Activated naive CD8-positive, alpha-beta T cell treated with anti-CD3 and anti-CD28 coated beads, Interleukin-2, amount 50 U/mL, for 24 hours (primary cell): Measurements from ENCODE around the gene NFE2L2.
"Not testable (repeated sequence)": the region's sequence is repeated elsewhere in the genome, so short reads cannot be mapped to it uniquely, and the experiment has no call there.

Experiments used
- ATAC-seq: fragments of 150-1000 bp; cut with Tn5 transposase; one replicate; pipeline ENCODE4 v1.10.0; 2021
- DNase-seq: peaks from one replicate; pipeline ENCODE4 v3.0.0; 2021
- H3K27ac Mint-ChIP-seq: one replicate; pipeline ENCODE4 v1.8.0; 2021; ENCODE audit warnings: mild to moderate bottlenecking, mixed read lengths
- H3K27me3 Mint-ChIP-seq: one replicate; pipeline ENCODE4 v1.8.0; 2021; ENCODE audit warnings: mixed read lengths
- H3K36me3 Mint-ChIP-seq: one replicate; pipeline ENCODE4 v1.8.0; 2021; ENCODE audit warnings: low read depth, mixed read lengths
- H3K4me1 Mint-ChIP-seq: one replicate; pipeline ENCODE4 v1.8.0; 2021; ENCODE audit warnings: mixed read lengths
- H3K4me3 Mint-ChIP-seq: one replicate; pipeline ENCODE4 v1.8.0; 2021; ENCODE audit warnings: mild to moderate bottlenecking, moderate library complexity, mixed read lengths
- H3K9me3 Mint-ChIP-seq: one replicate; pipeline ENCODE4 v1.8.0; 2021; ENCODE audit warnings: mixed read lengths

Gene NFE2L2

DNA sequence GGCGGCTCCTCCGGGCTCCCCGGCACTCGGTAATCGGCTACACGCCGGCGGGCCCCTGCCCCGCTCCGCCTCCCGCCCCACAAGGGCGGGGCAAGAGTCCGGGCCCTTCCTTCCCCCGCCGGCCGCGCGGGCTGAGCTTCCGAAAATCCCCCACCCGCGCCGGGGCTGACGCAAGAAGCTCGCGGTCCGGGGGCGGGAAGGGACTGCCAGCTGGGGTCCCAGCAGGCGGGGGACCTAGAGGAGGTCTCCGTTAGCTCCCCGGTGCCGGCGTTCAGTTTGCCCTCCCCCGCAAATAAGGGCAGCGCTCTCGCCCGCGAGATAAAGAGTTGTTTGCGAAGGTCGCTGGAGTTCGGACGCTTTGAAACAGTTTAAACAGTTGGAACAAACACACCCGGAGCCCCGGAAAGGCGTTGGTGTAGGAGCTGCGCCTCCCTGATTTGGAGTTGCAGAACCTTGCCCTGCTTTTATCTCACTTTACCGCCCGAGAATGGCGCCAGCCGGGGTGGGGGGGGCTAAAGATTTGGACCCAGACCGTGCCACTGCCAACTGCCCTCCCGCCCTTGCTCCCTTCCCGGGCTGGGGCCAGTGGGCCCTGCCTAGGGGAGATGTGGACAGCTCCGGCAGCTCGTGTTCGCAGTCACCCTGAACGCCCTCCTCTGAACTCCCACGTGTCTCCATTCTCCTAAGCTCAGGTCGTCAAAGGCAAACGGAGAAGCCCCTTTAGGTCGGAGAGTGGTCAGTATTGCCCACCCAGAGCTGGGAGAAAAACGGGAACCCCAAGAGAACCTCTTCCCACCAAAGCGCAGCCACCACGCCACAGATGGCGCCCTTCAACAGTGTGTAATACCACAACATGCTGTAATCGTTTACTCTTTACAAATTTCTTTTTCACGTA, at the start of gene NFE2L2:
NFE2L2 (minus strand) TSS at position 35 of the 895 bp plus-strand sequence. CDS start 151 bp downstream, outside the sequence.
- Mint-ChIP-seq H3K27me3 (no peaks in the 10 kb centered on the region), H3K4me1 (peaks cover 61% of the 10 kb centered on the region), H3K9me3 (peaks cover 4% of the 10 kb centered on the region), H3K4me3 (peak within 1 kb of the TSS; percentile 92), H3K27ac (peak within 1 kb of the TSS; percentile 96), H3K36me3 (peaks cover 22% of the 10 kb centered on the region)
- peak; percentile 98 for DNase-seq
- ATAC-seq = peak; percentile 75

DNA sequence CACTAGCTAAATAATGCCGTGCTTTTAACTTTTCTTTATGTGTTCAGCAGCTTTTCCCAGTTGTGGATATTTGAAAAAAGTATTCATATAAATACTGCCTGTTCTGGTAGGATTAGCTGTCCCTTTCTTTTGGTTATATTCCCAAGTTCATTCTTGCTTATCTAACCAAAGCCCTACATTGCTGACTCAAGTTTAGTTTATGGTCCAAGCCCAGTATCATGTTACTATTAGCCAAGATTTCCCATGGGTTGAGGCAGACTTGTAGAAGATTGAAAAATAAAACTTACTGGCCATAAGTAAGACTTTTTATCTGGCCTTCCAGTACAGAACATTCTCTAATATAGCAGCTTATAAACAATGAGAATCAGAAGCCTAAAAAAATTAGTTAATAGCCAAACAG, 49.7 kb upstream of the NFE2L2 start:
- ATAC-seq (no peak), DNase-seq (no peak)
- peaks cover 15% of the 10 kb centered on the region for H3K4me1 Mint-ChIP-seq
- H3K27me3 Mint-ChIP-seq = no peaks in the 10 kb centered on the region
- H3K4me3 Mint-ChIP-seq = no peak overlapping the region
- no peaks in the 10 kb centered on the region for H3K9me3 Mint-ChIP-seq
- H3K36me3 Mint-ChIP-seq = no peaks in the 10 kb centered on the region
- H3K27ac Mint-ChIP-seq = no peak overlapping the region

DNA sequence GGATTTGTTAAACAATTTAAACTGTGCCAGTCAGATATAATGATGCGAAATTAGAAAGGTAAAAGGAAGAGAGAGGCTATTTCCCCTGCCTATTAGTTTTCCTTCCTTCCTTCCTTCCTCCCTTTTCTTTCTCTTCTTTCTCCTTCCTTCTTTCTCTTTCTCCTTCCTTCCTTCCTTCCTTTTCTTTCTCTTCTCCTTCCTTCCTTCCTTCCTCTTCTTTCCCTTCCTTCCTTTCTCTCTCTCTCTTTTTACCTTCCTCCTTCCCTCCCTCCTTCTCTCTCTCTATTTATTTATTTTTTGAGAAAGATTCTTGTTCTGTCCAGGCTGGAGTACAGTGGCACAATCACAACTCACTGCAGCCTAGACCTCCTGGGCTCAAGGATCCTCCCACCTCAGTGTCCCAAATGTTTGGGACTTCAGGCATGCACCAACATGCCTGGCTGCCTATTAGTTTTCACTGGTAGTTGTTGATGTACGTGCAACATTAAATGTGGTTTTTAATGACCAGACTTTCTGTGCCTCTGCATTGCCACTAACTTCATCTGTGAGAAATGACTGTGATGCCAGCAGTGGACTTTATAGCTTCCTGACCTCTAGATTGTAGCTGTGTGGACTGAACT, 48.7 kb upstream of the NFE2L2 start:
- DNase-seq (no peak), ATAC-seq (no peak)
- H3K27ac Mint-ChIP-seq = no peak overlapping the region
- no peaks in the 10 kb centered on the region for H3K36me3 Mint-ChIP-seq
- H3K27me3 Mint-ChIP-seq = no peaks in the 10 kb centered on the region
- no peaks in the 10 kb centered on the region for H3K9me3 Mint-ChIP-seq
- H3K4me1 Mint-ChIP-seq = peaks cover 20% of the 10 kb centered on the region
- H3K4me3 Mint-ChIP-seq = no peak overlapping the region

DNA sequence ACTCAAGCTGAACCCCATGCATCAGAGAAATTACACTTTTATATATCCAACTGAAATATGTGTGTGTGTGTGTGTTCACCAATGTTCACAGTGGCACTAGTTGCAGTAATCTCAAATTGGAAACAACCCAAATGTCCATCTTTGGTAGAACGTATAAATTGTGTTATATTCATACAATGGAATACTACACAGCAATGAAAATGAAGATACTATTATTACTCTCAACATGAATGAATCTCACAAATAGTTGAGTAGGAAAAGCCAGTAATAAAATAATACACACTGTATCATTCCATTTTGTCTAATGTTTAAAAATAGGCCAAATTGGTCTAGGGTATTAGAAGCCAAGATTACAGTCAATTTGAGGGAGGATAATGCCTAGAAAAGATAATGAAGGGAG, 48.0 kb upstream of the NFE2L2 start:
- peaks cover 22% of the 10 kb centered on the region for H3K4me1 Mint-ChIP-seq
- no peaks in the 10 kb centered on the region for H3K36me3 Mint-ChIP-seq
- no peak overlapping the region for H3K4me3 Mint-ChIP-seq
- no peak overlapping the region for H3K27ac Mint-ChIP-seq
- ATAC-seq = no peak
- no peak for DNase-seq
- H3K9me3 Mint-ChIP-seq = no peaks in the 10 kb centered on the region
- H3K27me3 Mint-ChIP-seq = no peaks in the 10 kb centered on the region

DNA sequence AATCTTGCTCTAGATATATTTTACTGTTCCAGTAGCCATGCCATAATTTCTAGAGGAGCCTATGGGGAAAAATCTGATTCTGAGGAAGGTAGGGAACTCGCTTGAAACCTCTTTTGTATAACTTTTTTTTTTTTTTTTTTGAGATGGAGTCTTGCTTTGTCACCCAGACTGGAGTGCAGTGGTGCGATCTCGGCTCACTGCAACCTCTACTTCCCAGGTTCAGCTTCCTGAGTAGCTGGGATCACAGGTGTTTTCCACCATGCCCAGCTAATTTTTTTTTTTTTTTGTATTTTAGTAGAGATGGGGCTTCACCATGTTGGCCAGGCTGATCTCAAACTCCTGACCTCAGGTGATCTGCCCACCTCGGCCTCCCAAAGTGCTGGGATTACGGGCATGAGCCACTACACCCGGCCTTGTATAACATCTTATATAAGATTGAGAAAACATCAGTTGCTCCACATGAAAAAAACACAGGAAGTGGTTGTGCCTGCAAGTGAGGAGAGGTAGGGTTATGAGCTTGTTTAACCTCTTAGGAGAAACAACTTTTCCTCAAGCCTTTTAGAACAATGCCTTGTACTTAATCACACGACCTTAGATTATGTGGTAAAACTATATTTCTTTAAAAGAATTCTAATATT, 45.3 kb upstream of the NFE2L2 start:
- H3K4me3 Mint-ChIP-seq, H3K27me3 Mint-ChIP-seq, H3K9me3 Mint-ChIP-seq, H3K36me3 Mint-ChIP-seq, H3K27ac Mint-ChIP-seq, DNase-seq: not testable (repeated sequence)
- ATAC-seq = peak; percentile 33
- H3K4me1 Mint-ChIP-seq = peaks cover 22% of the 10 kb centered on the region

DNA sequence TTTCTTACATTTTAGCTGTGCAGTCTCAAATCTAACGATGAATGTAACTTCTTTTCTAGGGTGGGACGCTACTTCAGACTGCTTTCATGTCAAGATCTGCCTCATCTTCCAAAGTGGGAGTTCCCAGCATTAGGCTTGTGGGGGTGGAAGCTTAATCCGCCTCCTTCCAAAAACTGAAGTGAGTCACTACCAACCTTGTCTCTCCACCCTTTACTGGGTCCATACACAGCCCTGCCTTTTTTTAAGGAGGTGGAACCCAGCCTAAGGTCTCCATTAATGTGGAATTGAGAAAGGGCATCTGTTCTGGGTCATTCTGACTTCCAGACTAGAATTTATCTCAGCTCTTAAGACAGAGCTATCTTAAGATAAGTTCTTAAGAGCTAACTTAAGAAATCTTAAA, 42.0 kb upstream of the NFE2L2 start:
- peaks cover 22% of the 10 kb centered on the region for H3K4me1 Mint-ChIP-seq
- H3K4me3 Mint-ChIP-seq = no peak overlapping the region
- no peak for DNase-seq
- ATAC-seq = no peak
- H3K27me3 Mint-ChIP-seq = no peaks in the 10 kb centered on the region
- H3K9me3 Mint-ChIP-seq = no peaks in the 10 kb centered on the region
- no peaks in the 10 kb centered on the region for H3K36me3 Mint-ChIP-seq
- H3K27ac Mint-ChIP-seq = no peak overlapping the region

DNA sequence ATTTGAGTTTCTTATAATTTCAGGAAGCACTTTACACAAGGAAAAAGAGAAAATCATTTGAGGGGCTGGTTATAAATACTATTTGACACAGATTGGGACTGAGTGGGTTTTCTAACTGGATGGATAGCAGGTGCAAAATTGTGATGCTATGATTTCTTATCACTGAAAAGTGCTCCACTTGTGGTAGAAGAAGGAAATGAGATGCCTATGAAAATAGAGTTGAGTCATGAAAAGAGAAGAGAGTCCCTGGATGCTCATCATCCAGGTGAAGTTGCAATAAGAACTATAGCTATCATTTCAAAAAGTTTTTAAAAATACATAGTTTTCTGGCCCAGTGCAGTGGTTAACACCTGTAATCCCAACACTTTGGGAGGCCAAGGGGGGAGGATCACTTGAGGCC, 39.4 kb upstream of the NFE2L2 start:
- H3K4me3 Mint-ChIP-seq = no peak overlapping the region
- DNase-seq = no peak
- no peak for ATAC-seq
- H3K27me3 Mint-ChIP-seq = no peaks in the 10 kb centered on the region
- no peaks in the 10 kb centered on the region for H3K36me3 Mint-ChIP-seq
- H3K4me1 Mint-ChIP-seq = peaks cover 4% of the 10 kb centered on the region
- no peak overlapping the region for H3K27ac Mint-ChIP-seq
- no peaks in the 10 kb centered on the region for H3K9me3 Mint-ChIP-seq

DNA sequence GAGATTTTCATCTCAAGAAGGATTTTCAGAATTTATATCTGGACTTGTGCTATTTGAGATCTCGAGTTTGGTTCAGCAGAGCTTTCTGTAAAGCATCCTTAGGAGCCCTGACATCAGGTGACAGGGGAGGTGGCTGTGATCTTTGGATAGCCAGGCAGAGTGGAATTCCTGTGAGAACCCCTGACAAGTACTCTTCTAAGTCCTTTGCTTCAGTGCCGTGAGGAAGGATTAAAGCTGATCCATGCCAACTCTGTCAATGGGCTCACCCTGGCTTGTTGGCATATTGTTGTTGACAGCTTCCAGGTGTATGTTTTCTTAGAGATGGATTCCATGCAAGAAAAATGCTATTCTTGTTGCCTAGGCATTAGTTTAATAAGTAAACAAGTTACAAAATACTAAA, 38.0 kb upstream of the NFE2L2 start:
- Mint-ChIP-seq H3K4me1 (no peaks in the 10 kb centered on the region), H3K27me3 (no peaks in the 10 kb centered on the region), H3K36me3 (no peaks in the 10 kb centered on the region), H3K27ac (no peak overlapping the region), H3K9me3 (no peaks in the 10 kb centered on the region), H3K4me3 (no peak overlapping the region)
- ATAC-seq (no peak), DNase-seq (no peak)

DNA sequence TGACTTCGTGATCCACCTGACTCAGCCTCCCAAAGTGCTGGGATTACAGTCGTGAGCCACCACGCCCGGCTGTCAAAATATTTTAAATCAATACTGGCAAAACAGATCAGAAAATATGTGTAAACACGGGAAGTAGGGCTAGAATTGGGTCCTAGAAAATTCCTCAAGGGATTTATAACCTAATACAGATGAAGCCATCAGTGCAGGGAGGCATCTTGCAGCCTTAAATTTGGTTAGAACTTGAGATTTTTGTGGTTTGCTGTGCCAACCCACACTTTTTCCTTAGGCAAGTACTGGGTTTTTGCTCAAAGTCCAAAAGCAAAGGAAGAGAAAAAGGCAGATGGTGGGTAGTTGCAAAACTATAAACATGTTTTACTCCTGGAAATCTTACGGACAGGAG, 33.7 kb upstream of the NFE2L2 start:
- Mint-ChIP-seq H3K27ac (no peak overlapping the region), H3K4me1 (peaks cover 4% of the 10 kb centered on the region), H3K27me3 (no peaks in the 10 kb centered on the region), H3K9me3 (no peaks in the 10 kb centered on the region), H3K36me3 (no peaks in the 10 kb centered on the region), H3K4me3 (no peak overlapping the region)
- DNase-seq = no peak
- no peak for ATAC-seq

DNA sequence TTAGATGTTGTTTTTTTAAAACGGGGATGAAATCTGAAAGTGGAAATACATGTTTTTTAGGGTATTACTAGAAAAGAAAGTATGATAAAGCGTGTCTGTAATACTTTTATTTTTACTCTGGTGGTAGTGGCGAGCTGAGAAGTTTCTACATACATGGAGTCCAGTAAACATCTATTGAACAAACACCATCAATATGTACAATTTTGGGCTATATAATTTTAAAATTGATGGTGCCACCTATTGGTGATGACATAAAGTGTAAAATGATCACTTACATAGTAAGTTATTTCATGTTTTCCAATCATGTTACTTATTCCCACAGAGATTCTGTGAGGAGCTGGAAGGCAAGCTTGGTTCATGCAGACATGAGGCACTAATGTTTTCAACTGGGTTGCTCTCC, 31.5 kb upstream of the NFE2L2 start:
- DNase-seq = no peak

DNA sequence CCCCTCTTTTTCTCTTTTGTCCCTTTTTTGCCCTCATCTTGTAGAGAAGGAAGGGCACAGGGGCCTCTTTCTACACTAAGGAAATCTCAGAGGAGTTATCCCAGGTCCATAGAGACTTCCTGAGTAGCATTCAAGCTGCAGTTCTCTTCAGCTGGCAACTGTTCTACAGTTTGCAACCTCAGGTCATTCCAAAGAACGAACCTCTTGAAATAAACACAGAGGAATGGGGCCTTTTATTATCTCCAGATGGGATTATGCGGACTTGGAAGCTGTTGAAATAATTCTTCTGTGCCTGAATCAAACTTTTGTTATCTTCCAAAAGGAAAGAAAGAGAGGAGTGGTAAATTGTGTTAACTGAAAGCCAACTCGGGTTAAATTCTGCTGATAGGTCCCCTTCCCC, 31.0 kb upstream of the NFE2L2 start:
- ATAC-seq (no peak), DNase-seq (no peak)
- H3K9me3 Mint-ChIP-seq = no peaks in the 10 kb centered on the region
- H3K36me3 Mint-ChIP-seq = no peaks in the 10 kb centered on the region
- no peaks in the 10 kb centered on the region for H3K27me3 Mint-ChIP-seq
- H3K27ac Mint-ChIP-seq = no peak overlapping the region
- H3K4me1 Mint-ChIP-seq = peaks cover 17% of the 10 kb centered on the region
- no peak overlapping the region for H3K4me3 Mint-ChIP-seq

More for the DNA sequence above, 31.5 kb upstream of the NFE2L2 start:
- Mint-ChIP-seq H3K4me3 (no peak overlapping the region), H3K27me3 (no peaks in the 10 kb centered on the region), H3K36me3 (no peaks in the 10 kb centered on the region), H3K27ac (no peak overlapping the region), H3K9me3 (no peaks in the 10 kb centered on the region), H3K4me1 (peaks cover 15% of the 10 kb centered on the region)
- no peak for ATAC-seq

DNA sequence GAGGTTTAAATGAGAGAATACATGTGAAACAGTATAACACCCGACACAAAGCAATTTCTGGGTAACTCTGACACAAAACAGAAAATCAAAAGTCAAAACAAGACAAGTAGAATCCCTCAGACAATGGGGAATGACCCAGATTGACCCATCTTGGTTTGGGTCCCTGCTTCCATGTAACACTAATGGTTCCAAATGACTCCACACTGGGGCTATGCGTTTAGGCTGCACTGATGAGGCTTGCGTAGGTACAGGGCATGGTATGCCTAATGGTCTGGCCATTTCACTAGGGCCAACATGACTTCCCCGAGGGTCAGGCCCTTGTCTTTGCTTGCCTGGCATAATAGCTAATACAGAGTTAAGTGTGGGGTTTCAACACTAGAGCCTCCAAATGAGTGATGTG, 27.2 kb upstream of the NFE2L2 start:
- no peak overlapping the region for H3K27ac Mint-ChIP-seq
- DNase-seq = no peak

DNA sequence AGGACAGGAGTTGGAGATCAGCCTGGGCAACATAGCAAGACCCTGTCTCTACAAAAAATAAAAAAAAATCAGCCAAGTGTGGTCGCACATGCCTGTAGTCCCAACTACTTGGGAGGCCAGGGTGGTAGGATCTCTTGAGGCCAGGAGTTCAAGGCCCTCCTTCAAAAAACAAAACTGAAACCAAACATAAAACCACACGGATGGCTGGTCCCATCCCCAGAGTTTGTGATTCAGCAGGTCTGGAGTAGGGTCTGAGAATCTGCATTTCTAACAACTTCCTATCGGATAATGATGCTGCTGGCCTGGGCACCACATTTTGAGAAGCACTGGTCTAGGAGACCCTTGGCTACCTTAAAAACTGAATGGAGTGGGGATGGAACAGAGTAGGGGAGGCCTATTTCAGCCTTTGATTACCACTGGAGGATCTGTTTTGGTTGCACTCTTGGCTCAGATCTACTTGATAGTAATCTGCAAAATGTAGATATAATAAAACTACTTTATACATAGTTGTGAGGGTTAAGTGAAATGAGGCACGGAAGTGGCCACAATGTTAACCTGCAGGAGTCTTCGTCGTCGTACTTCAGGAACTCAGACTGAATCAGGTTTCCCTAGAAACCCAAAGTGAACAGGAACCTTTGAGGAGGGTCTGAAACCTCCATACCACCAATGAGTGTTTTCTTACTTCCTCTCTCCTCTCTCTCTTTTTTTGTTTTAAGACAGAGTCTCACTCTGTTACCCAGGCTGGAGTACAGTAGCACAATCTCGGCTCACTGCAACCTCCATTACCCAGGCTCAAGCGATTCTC, 25.5 kb upstream of the NFE2L2 start:
- ATAC-seq (peak; percentile 60), DNase-seq (no peak)
- H3K4me3 Mint-ChIP-seq = peak overlapping the region; percentile 22
- H3K9me3 Mint-ChIP-seq = no peaks in the 10 kb centered on the region
- H3K4me1 Mint-ChIP-seq = peaks cover 26% of the 10 kb centered on the region
- H3K27me3 Mint-ChIP-seq = no peaks in the 10 kb centered on the region
- H3K36me3 Mint-ChIP-seq = no peaks in the 10 kb centered on the region
- peak overlapping the region; percentile 80 for H3K27ac Mint-ChIP-seq

More for the DNA sequence above, 27.2 kb upstream of the NFE2L2 start:
- H3K4me3 Mint-ChIP-seq = no peak overlapping the region
- no peaks in the 10 kb centered on the region for H3K36me3 Mint-ChIP-seq
- peaks cover 28% of the 10 kb centered on the region for H3K4me1 Mint-ChIP-seq
- peak; percentile 41 for ATAC-seq
- no peaks in the 10 kb centered on the region for H3K27me3 Mint-ChIP-seq
- no peaks in the 10 kb centered on the region for H3K9me3 Mint-ChIP-seq

DNA sequence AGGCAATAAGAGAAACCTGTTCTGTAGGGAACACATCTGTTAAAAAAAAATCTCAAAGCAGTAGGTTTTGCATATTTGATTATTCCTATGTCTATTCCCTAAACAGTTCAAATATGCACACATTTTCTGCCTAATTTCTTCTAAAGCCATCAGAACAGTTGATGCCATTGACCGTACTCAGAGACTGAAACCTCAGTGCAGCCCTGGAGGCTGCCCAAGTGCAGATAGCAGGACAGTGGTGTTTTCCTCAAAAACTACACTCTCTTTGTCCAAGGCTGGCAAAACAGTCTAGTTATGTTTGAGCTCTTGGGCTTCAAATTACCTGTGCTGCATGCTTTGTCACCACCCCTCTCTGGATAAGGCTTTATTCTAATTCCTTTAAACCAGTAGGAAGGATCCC, 23.3 kb upstream of the NFE2L2 start:
- ATAC-seq (no peak), DNase-seq (no peak)
- Mint-ChIP-seq H3K9me3 (no peaks in the 10 kb centered on the region), H3K4me3 (no peak overlapping the region), H3K4me1 (peaks cover 26% of the 10 kb centered on the region), H3K27ac (no peak overlapping the region), H3K27me3 (no peaks in the 10 kb centered on the region), H3K36me3 (no peaks in the 10 kb centered on the region)
